ENCODE measurements around the gene BCS1L.

Gene BCS1L, protein sequence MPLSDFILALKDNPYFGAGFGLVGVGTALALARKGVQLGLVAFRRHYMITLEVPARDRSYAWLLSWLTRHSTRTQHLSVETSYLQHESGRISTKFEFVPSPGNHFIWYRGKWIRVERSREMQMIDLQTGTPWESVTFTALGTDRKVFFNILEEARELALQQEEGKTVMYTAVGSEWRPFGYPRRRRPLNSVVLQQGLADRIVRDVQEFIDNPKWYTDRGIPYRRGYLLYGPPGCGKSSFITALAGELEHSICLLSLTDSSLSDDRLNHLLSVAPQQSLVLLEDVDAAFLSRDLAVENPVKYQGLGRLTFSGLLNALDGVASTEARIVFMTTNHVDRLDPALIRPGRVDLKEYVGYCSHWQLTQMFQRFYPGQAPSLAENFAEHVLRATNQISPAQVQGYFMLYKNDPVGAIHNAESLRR

DNA sequence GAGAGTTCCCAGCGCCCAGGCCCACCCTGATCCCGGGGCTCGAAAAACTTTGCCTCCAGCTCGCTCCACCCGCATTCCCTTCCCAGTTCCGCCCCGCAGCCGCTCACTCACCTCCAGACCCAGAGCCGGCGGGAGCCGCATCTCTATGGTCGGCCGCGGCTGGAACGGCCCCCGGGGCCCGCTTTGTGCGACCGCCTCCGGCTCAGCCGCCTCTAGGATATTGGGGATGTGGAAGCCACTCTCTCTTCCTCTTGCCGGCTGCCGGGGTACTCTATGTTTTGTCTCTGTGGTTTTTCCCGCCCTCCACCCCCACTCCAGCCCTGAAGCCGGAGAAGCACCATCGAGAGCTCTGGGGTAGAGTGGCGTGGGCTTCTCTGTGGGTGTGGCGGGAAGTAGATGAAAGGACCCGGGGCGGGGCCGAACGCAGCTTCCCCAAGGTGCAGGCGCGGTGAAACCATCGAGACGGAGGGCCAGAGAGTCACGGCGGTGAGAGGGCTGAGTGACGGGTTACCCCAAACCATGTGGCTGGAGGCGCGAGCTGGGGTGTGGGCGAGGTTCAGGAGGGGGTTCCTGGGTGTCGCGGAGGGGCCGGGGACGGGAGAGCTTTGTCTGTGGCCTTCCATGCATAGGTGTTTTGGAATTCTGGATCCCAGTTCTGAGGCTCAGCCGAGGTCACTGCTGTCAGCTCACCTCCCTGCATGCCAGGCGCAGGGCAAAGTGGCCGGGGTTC lies at the start of gene BCS1L, which contains the start of gene ZNF142:
TSS of gene BCS1L (plus strand) at position 426 of the 730 bp plus-strand sequence. CDS start 1,305 bp downstream, outside the sequence.
TSS of gene ZNF142 (minus strand) at position 366 of the 730 bp plus-strand sequence. CDS start 3,194 bp downstream, outside the sequence.
- peak; percentile 87 for DNase-seq (ENCODE audit: low read depth)

DNA sequence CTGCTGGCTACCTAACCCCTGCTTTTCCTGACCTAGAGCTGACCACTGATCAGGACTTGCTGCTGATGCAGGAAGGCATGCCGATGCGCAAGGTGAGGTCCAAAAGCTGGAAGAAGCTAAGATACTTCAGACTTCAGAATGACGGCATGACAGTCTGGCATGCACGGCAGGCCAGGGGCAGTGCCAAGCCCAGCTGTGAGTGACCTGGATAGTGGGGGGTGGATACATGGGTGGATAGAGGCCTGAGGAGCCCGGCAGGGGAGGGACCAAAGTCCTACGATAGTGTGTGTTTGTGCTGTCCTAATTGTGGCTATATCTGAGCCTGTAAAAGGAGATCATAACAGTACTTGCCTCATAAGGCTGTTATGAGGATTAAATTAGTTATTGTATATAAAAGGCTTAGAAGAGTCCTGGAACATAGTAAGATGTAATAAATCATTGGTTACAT lies 43.6 kb upstream of the BCS1L start:
- no peak for DNase-seq (ENCODE audit: low read depth)

DNA sequence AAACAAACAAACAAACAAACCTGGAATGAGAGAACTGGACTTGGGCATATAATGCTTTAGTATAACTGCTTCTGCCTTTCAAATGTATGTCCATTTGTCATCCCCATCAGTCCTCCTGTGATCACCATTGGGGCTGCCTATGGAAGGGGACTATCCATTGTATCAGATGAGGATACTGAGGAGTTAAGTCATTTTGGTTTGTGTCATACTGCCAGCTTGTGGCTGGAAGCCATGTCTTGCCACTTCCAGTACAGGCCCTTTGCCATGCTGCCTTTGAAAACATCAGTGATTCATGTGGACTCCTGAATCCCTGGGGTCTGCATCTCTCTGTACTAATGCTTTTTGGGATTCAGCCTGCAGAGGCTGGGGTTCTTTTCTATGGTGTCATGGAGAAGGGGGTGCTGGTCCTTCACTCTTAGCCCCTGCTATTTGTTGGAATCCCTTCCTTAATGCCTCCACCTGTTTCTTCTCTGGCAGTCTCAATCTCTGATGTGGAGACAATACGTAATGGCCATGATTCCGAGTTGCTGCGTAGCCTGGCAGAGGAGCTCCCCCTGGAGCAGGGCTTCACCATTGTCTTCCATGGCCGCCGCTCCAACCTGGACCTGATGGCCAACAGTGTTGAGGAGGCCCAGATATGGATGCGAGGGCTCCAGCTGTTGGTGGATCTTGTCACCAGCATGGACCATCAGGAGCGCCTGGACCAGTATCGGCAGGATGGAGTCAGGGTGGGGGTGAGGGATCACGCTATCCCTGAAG lies 41.2 kb upstream of the BCS1L start:
- no peak for DNase-seq (ENCODE audit: low read depth)

DNA sequence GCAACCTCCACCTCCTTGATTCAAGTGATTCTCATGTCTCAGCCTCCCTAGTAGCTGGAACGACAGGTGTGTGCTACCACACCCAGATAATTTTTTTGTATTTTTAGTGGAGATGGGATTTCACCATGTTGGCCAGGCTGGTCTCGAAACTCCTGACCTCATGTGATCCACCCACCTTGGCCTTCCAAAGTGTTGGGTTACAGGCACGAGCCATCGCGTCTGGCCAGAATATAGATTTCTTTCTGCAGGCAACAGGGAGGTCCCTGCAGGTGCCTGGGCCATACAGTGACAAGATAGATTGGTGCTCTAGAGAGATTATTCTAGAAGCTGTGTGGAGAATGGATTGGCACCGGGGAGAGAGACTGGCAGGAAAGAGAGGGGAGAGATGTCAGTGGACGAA lies 38.5 kb upstream of the BCS1L start:
- DNase-seq (ENCODE audit: low read depth), result no peak

DNA sequence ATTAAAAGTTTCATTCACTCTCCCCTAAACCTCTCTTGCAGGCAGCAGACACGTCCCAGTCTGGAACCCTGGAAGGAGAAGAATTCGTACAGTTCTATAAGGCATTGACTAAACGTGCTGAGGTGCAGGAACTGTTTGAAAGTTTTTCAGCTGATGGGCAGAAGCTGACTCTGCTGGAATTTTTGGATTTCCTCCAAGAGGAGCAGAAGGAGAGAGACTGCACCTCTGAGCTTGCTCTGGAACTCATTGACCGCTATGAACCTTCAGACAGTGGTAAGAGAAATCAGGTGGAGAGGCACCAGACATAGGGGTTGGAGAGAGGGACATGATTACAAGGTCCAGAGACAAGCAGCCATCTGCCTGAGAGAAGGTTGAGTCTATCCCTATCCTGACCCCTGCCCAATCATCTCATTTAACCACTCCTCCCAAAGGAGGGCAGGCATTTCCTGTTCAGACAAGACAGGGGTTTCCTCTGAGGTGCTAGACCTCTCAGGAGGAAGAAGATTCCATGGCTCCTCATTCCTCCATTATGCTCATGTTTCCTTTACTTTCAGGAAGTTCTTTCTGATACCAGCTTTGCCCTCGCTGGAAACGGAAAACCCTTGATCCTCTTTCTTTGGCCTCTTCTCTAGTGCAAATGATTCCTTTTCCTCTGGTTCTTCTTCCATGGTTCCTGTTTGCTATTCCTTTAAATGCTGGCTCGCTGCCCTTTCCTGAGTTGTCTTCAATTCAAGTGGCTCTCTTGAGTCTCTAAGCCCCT lies 36.7 kb upstream of the BCS1L start:
- no peak for DNase-seq (ENCODE audit: low read depth)

DNA sequence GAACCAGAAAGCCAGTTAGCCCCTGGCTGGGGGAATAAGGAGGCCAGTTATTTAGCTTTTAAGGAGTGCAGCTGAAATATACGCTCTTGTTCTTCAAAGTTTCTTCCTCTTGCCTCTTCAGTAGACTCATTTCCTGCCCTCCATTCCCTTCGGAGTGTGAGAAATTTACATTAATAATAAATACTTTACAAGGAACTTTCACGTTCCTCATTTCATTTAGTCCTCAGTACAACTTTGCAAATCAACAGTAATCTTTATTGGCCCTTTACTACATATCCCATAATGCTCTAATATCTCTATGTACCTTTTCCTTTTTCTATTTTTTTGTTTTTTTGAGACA lies 36.1 kb upstream of the BCS1L start:
- DNase-seq (ENCODE audit: low read depth), result no peak

DNA sequence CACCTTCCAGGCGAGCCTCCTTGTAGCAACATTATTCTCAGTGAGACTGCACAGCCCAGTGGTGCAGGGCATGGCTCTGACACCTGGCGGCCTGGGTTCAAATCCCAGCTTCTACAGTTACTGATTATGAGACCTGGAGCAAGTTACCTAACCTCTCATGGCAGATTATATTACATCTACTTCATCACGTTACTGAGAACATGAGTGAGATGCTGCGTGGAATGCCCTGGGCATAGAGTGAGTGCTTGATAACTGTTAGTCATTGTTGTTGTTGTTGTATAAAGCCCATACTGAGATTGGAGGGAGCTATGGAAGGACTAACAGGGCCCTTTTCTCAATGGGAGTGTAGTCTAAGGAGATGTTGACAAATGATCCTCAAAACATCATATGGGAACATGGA lies 33.1 kb upstream of the BCS1L start:
- DNase-seq (ENCODE audit: low read depth), result no peak

DNA sequence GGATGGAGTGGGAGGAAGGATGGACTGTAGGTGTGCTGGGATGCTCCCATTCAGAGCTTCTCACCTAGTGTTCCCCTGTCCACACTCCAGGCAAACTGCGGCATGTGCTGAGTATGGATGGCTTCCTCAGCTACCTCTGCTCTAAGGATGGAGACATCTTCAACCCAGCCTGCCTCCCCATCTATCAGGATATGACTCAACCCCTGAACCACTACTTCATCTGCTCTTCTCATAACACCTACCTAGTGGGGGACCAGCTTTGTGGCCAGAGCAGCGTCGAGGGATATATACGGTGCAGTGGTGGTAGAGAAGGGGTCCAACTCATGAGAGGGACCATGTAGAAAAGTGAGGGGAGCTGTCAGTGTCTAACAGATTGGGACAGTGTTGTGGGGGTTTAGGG lies 31.5 kb upstream of the BCS1L start:
- DNase-seq (ENCODE audit: low read depth), result no peak

DNA sequence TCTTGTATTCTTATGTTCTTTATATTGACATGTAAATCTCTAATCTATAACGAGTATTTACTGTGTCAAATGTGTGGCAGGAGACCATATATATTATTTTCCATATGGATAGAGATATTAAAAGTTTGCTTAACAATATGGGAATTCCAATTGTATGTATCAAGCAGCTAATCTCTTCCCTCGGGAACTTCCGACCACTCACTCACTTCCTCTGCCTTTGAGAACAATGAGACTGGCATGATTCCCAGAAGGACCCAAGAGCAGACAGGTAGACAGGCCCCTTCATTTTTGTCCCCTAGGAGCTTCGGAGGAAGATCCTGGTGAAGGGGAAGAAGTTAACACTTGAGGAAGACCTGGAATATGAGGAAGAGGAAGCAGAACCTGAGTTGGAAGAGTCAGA lies 27.6 kb upstream of the BCS1L start:
- DNase-seq (ENCODE audit: low read depth), result no peak

DNA sequence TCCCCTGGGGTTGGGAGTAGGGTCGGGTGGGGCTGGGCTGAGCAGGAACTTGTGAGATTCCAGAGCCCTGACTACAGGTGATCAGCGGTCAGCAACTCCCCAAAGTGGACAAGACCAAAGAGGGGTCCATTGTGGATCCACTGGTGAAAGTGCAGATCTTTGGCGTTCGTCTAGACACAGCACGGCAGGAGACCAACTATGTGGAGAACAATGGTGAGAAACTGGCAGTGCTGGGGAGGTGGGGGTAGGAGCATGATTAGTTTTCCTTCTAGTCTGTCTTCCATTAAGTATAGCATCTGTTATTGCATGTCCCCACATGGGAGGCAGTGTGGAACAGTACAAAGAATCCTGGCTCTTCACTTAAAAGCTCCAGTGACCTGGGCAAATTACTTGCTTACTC lies 23.8 kb upstream of the BCS1L start:
- no peak for DNase-seq (ENCODE audit: low read depth)

DNA sequence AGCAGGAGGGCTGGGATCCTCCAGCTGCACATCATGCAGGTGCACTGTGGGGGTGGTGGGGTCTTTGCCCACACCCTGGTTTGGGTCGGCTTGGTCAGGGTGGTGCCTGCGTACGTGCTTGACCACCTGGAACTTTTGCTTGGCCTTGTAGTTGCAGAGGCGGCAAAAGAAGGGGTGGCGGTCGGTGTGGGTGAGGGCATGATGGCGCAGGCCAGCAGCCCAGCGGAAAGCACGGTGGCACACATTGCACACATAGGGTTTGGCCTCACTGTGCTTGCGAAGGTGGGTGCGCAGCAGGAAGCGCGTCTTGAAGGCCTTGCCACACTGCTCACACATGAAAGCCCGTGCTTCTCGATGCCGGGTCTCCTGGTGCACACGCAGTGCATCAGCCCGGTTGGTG lies 21.1 kb upstream of the BCS1L start:
- DNase-seq (ENCODE audit: low read depth), result no peak

DNA sequence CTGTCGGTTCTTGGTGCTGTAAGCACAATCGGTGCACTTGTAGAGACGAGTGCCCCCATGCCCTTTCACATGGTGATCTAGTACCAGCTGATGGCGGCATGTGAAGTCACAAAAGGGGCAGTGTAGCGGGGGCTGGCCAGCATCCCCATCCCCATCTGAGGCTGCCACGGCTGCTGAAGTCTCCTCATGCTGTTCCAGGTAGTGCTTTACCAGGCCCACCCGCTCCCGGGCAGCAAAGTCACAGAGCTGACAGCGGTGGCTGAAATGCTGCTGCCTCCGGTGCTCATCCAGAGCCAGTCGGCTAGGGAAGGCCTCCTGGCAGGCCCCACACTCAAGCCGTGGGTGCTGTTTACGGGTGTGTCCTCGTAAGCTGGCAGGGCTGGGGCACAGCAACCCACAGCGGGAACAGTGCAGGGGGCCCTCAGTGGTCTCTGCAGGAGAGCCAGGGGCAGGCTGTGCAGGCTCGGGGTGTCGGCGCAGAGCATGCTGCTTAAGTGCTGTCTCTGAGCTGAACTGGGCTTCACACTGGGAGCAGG lies 17.3 kb upstream of the BCS1L start:
- DNase-seq (ENCODE audit: low read depth), result no peak

DNA sequence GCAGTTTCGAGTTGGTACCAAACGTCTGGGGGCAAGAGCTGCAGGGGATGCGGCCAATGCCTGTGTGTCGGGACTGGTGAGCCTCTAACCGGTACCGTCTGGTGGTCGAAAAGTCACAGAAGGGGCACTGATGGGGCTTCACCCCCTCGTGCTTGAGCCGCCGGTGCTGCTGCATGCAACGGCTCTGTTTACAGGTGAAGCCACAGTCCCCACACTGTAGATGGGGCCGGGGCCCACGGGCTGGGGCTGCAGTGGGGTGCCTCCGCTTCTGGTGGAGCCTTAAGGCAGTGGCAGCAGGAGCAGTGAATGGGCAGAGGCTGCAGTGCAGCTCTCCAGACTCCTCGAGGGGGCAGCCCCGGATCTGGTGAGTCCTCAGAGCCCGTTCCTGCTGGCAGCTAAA lies 16.7 kb upstream of the BCS1L start:
- no peak for DNase-seq (ENCODE audit: low read depth)

DNA sequence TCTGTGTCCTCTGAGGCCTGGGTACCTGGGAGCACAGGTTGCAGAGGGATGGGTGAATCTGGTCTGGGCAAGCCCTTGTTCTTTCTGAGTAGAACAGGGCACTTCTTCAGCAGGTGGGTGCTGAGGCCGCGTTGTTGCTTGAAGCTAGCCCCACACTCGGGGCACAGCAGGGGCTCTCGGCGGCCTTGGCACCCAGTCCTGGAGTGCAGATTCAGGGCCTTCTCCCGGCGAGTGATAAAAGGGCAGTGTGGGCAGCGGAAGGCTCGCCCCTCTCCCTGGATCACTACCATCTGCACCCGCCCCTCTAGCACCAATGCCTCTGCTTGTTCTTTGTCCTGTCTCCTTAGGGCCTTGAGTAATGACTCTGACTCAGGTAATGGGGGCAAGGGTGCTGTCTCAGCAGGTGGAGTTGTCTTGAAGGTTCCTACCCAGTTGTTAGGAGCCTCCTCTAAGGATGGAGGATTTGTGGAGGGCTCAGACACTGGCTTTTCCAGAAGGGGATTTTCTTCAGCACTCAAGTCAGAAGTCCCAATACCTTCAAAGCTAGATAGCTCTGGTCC lies 15.7 kb upstream of the BCS1L start:
- no peak for DNase-seq (ENCODE audit: low read depth)

DNA sequence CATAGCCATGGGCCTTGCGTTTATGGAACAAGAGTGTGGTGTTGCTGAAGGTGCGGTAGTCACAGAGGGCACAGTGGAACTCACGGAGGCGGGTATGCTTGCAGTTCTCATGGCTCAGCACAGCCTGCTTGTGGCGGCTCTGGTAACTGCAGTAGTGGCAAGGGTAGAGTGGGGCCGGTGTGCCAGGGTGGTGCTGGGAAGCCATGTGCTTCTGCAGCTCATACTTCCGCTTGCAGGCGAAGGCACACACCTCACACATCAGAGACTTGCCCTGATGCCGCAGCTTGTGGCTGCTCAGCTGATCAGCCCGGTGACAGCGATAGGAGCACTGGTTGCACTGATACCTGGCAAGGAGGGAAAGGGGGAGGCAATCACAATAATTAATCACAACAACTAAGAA lies 14.8 kb upstream of the BCS1L start:
- DNase-seq (ENCODE audit: low read depth), result no peak

DNA sequence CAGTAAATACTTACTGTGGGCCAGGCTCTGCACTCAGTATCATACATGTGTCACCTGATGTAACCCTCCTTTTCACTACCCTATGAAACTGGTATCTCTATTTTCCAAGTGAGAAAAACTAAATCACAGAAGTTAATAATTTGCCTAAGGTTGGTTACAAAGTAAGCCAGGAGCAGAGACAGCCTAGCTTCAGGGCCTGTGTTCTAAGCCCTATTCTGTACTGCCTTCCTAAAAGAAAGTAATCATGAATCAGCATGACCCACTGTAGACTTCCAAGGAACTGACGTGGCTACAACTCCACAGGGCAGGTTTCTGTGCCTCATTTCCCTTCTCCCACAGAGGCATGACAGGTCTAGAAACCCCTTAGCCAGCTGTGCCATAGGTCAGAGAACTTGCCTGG lies 14.4 kb upstream of the BCS1L start:
- DNase-seq (ENCODE audit: low read depth), result no peak

DNA sequence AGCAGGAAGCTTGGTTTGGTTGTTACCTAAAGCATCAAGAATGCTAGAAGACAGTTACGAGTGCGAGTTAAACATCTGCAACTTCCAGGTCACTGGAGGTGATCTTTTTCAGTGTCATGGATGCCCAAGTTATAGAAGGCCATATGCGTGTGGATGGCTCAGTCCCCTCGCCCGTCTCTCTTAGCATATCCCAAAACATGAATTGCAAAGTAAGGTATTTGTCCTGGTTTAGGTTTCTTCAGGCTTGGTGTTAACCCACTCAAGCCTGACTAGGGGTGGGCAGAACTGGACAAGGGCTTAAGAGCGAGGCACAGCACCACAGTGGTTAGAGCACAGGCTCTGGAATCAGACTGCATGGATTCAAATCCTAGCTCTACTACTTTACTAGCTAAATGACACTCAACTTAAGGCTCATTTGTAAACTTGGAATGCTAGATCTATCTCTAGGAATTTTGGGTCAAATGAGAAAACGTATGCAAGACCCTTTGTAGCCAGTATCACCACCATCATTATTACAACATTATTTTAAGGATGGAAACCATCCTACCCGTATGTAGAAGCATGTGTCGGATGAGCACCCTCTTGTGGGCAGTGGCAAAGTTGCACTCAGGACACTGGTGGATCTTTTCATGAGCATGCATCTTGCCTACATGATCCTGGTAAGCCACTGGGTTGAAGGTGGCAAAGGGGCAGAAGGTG lies 11.2 kb upstream of the BCS1L start:
- no peak for DNase-seq (ENCODE audit: low read depth)

DNA sequence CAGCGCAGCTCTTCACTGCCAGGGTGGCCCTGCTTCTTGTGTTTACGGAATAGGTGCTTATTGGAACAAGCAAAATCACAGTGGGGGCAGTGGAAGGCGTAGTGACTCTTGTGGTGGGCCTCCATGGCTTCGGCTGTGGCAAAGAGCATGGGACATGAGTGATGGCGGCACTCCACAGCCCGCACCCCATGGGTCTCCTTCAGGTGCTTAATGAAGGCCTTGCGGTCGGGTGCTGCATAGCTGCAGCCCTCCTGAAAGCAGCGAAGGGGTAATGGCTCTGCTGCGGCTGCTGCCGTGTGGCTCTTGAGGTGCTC lies 10.7 kb upstream of the BCS1L start:
- DNase-seq (ENCODE audit: low read depth), result no peak

DNA sequence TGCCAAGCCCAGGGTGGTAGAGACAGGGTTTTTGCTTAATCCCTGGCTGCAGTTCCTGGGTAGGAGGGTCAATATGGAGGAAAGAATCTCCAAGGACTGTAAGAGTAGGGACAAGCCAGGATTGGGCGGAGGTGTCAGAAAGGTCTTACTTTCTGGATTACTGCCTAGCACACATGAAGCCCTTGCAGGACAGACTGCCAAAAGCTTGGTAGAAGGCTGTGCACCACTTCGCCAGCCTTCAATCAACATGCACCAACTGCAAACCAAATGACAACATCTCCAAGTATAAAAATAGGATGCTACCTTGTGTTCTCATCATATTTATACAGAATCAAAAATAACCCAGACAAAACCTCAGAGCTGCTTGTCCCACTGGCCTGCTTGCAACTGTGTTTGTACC lies 3.7 kb upstream of the BCS1L start:
- no peak for DNase-seq (ENCODE audit: low read depth)

DNA sequence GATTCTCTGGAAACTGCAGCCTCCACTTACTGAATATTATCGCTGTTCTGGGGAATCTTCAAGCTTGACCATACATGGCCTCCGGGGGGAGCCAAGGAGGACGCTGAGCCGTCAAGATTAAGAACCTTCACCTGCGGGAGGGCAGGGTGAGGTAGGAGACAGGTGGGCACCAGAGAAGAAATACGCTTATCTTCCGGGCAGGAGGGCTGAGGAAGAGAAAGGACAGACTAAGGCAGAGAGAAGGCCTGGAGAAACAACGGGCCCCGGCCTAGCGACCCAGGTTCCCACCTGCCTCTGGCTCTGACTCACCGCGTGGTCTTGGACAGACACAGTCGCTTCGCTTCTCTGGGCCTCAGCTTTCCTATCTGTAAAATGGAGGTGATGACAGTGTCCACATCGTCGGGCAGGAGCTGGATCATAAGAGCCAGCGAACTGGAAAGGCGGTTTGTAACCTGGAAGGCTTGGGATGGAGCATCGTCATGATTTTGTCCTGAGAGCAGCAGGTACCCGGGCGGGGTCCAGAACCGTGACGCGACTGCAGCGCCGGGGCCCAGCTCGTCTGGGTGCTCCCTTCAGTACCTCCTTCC lies 719 bp upstream of the BCS1L start:
- DNase-seq (ENCODE audit: low read depth), result no peak

DNA sequence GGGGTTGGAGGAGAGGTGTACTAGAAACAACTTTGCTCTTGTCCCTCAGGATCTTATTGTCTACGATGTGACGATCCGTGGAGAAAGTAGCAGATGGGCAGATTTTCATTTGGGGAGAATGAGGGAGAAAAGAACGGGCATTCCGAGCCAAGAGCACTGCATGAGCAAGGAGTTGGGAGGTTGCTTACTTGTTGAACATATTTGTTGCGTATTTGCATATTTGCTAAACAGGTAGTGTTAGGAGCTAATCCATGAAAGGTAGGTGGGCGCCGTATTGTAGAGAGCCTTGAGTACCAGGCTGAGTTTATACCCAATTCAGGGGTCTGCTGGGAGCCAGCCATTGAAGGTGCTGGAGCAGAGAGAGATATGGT lies 490 bp downstream of the BCS1L start:
- no peak for DNase-seq (ENCODE audit: low read depth)
